HepG2 (cell line): ENCODE data around the gene CSK. TPM values are rescaled to one million over a fixed set of nuclear protein-coding genes. Genes with fewer than 3 reads are reported as not detected.

Source experiments
- ATAC-seq: fragments of 200-7000 bp; cut with Tn5 transposase; 3 replicates; pipeline ENCODE4 v1.9.1; 2020; ENCODE audit warnings: mild to moderate bottlenecking, moderate library complexity
- BruUV-seq: library from RNA; stranded (reverse); fragments of 400-500 nt; replicated peaks from 2 replicates; lab custom pipeline; 2021; lab: Mats Ljungman, UMichigan
- CTCF ChIA-PET: fragments of 300-600 bp; formaldehyde crosslinking; extraction: SDS; loops from one replicate; lab custom pipeline; 2021; ENCODE audit warnings: low total read pairs, inconsistent platforms, low intra/inter-chr PET ratio; lab: Yijun Ruan, JAX
- POLR2A ChIA-PET: fragments of 350-600 bp; sonication (Branson Sonifier 250); formaldehyde crosslinking; loops from one replicate; lab custom pipeline; 2020; ENCODE audit warnings: antibody characterized with exemption, inconsistent platforms; lab: Yijun Ruan, JAX
- DNase-seq: peaks from one replicate; pipeline ENCODE4 v3.0.0-alpha.2; 2015; ENCODE audit warnings: low spot score
- FAIRE-seq: peaks from 3 replicates; lab custom pipeline; 2011; peaks lifted over from hg19 to GRCh38; lab: Jason Lieb, UNC
- H2AFZ ChIP-seq: one replicate; pipeline ENCODE4 v1.6.1; 2011; ENCODE audit warnings: low read length, inconsistent platforms
- H3K27ac ChIP-seq: fragments of 300-600 bp; 3 replicates; pipeline ENCODE4 v1.8.0; 2011; ENCODE audit warnings: mixed run types, mild to moderate bottlenecking, mixed read lengths, low read length, inconsistent platforms; ENCODE audit not compliant: insufficient read depth; ENCODE audit errors: extremely low read length
- H3K27me3 ChIP-seq, 2 experiments: fragments of 200-600 bp in 1 of 2; 2 replicates in 1 of 2; 3 replicates in 1 of 2; pipeline versions ENCODE4 v1.6.0 to v1.8.0; 2011; ENCODE audit warnings: low read length in 2 of 2, mild to moderate bottlenecking in 2 of 2, moderate library complexity in 2 of 2, inconsistent platforms in 1 of 2; ENCODE audit not compliant: insufficient read depth in 2 of 2, control insufficient read depth in 1 of 2
- H3K36me3 ChIP-seq, 2 experiments: fragments of 200-600 bp in 1 of 2; replicated peaks in 1 of 2; 2 replicates in 1 of 2; 3 replicates in 1 of 2; pipeline versions ENCODE4 v1.5.1 to v1.8.0; 2011; ENCODE audit warnings: low read length in 2 of 2, inconsistent platforms in 1 of 2; ENCODE audit not compliant: insufficient read depth in 2 of 2, control insufficient read depth in 1 of 2
- H3K4me1 ChIP-seq: 2 replicates; pipeline ENCODE4 v1.5.1; 2012; ENCODE audit warnings: low read length, inconsistent platforms; ENCODE audit not compliant: insufficient read depth
- H3K4me2 ChIP-seq: 2 replicates; pipeline ENCODE4 v1.6.0; 2011; ENCODE audit warnings: low read depth, low read length, inconsistent platforms
- H3K4me3 ChIP-seq, 3 experiments: fragments of 200-600 bp in 1 of 3; sonication (generic), shearing (Covaris generic) in 1 of 3; replicated peaks in 1 of 3; 2 replicates each; pipeline ENCODE4 v1.5.1; 2011 to 2016; ENCODE audit warnings: low read length in 3 of 3, inconsistent platforms in 2 of 3, low read depth in 2 of 3, mild to moderate bottlenecking in 2 of 3, control low read depth in 1 of 3, mixed read lengths in 1 of 3; ENCODE audit not compliant: insufficient read depth in 1 of 3
- H3K79me2 ChIP-seq: one replicate; pipeline ENCODE4 v1.6.1; 2011; ENCODE audit warnings: low read length, inconsistent platforms; ENCODE audit not compliant: insufficient read depth
- H3K9ac ChIP-seq: 2 replicates; pipeline ENCODE4 v1.6.0; 2011; ENCODE audit warnings: mild to moderate bottlenecking, low read depth, low read length, inconsistent platforms; ENCODE audit not compliant: insufficient read depth
- H3K9me3 ChIP-seq: 2 replicates; pipeline ENCODE4 v1.5.1; 2012; ENCODE audit warnings: mild to moderate bottlenecking, low read length
- H4K20me1 ChIP-seq: 2 replicates; pipeline ENCODE4 v1.6.0; 2011; ENCODE audit warnings: inconsistent platforms, mild to moderate bottlenecking, low read length, moderate library complexity; ENCODE audit not compliant: insufficient read depth
- DNMT3B ChIP-seq: conservative IDR thresholded peaks from 2 replicates; pipeline ENCODE4 v1.6.1; 2016; ENCODE audit warnings: missing biosample characterization, control low read depth
- HDAC1 ChIP-seq: sonication (generic); formaldehyde crosslinking; IDR thresholded peaks from 2 replicates; pipeline ENCODE4 v1.5.1; 2020; ENCODE audit warnings: mild to moderate bottlenecking, missing genetic modification reagents
- IRF2 ChIP-seq: IDR thresholded peaks from 2 replicates; pipeline ENCODE4 v1.6.1; 2018; ENCODE audit warnings: missing genetic modification reagents, missing compliant biosample characterization
- MIER3 ChIP-seq: IDR thresholded peaks from 2 replicates; pipeline ENCODE4 v1.6.1; 2016; ENCODE audit warnings: missing compliant biosample characterization, borderline replicate concordance
- MTA1 ChIP-seq: sonication (generic); formaldehyde crosslinking; IDR thresholded peaks from 2 replicates; pipeline ENCODE4 v1.4.0; 2020; ENCODE audit warnings: missing genetic modification reagents, mild to moderate bottlenecking, borderline replicate concordance
- PLSCR1 ChIP-seq: sonication (generic); formaldehyde crosslinking; IDR thresholded peaks from 2 replicates; pipeline ENCODE4 v1.5.0; 2020; ENCODE audit warnings: missing genetic modification reagents, mild to moderate bottlenecking, borderline replicate concordance
- POLR2AphosphoS5 ChIP-seq: IDR thresholded peaks from 2 replicates; pipeline ENCODE4 v1.6.1; 2012; ENCODE audit warnings: low read depth, low read length
- SKI ChIP-seq: fragments of 450-650 bp; IDR thresholded peaks from one replicate; pipeline ENCODE4 v1.6.1; 2018; ENCODE audit warnings: mild to moderate bottlenecking; ENCODE audit not compliant: partially characterized antibody
- ZBTB25 ChIP-seq: IDR thresholded peaks from 2 replicates; pipeline ENCODE4 v1.6.1; 2018; ENCODE audit warnings: missing genetic modification reagents
- ZFP62 ChIP-seq: sonication (generic); formaldehyde crosslinking; IDR thresholded peaks from 2 replicates; pipeline ENCODE4 v1.4.0; 2020; ENCODE audit warnings: missing genetic modification reagents
- ZIK1 ChIP-seq: sonication (generic); formaldehyde crosslinking; IDR thresholded peaks from 2 replicates; pipeline ENCODE4 v1.5.0; 2020; ENCODE audit warnings: mild to moderate bottlenecking, low read depth, missing genetic modification reagents, borderline replicate concordance
- ZNF121 ChIP-seq: sonication (generic); formaldehyde crosslinking; IDR thresholded peaks from 2 replicates; pipeline ENCODE4 v1.5.0; 2020; ENCODE audit warnings: mild to moderate bottlenecking, missing genetic modification reagents
- ZNF232 ChIP-seq: sonication (generic); formaldehyde crosslinking; IDR thresholded peaks from 2 replicates; pipeline ENCODE4 v1.4.0; 2020; ENCODE audit warnings: missing genetic modification reagents, borderline replicate concordance
- ZNF709 ChIP-seq: sonication (generic); formaldehyde crosslinking; IDR thresholded peaks from 2 replicates; pipeline ENCODE4 v1.5.0; 2020; ENCODE audit warnings: mild to moderate bottlenecking, missing genetic modification reagents
- WGBS: methylation state at CpG from one replicate; pipeline ENCODE4 v1.1.6; 2017; ENCODE audit warnings: low lambda C conversion rate; 5-methylcytosine and 5-hydroxymethylcytosine counted together
- in situ Hi-C: cut with HindIII; loops from 2 replicates; pipeline ENCODE4 v1.10.0; 2017; ENCODE audit warnings: low pct_unique_long_range_greater_than_20kb; ENCODE audit not compliant: extremely low pct_ligation_motif_present
- intact Hi-C: fragments of 100-400 bp; cut with micrococcal nuclease; formaldehyde crosslinking; loops from one replicate; pipeline ENCODE4 v1.10.0; 2022; ENCODE audit not compliant: unreplicated experiment
- polyA plus RNA-seq, 8 experiments: library from polyadenylated mRNA; depleted of rRNA in 3 of 8; stranded (reverse) in 7 of 8; unstranded in 1 of 8; fragments of >200 nt; fragmentation: Illumina TruSeq in 4 of 8; extraction: Trizol in 4 of 8; gene quantifications; 2 replicates each; pipeline versions ENCODE4 v1.2.1 to v1.2.3, GENCODE V29; 2011 to 2016; ENCODE audit warnings: low read depth in 4 of 8, missing spikeins in 1 of 8, mixed read lengths in 1 of 8; ENCODE audit not compliant: insufficient read depth in 1 of 8
- total RNA-seq, 5 experiments: library from RNA; depleted of rRNA; stranded (reverse); fragments of >200 nt; fragmentation: Illumina TruSeq; extraction: Trizol; gene quantifications; 2 replicates each; pipeline ENCODE4 v1.2.3, GENCODE V29; 2016; ENCODE audit warnings: low read depth in 1 of 5

The CSK gene
- total and polyA plus RNA-seq, 2 of the 13 experiments (the other 11 are each of a cell fraction or from before 2014, with no cell fraction given): 12.5 to 21.3 TPM

GRCh38 chr15:74821091-74821789, 39.4 kb downstream of the CSK start:
- Histone ChIP-seq H3K79me2 (no peaks in the 10 kb centered on the region), H3K4me1 (peaks cover 36% of the 10 kb centered on the region), H3K36me3 (no peaks in the 10 kb centered on the region), H3K9ac (no peak overlapping the region), H3K4me2 (no peak overlapping the region), H3K4me3 (no peak overlapping the region), H2AFZ (no peak overlapping the region), H4K20me1 (no peaks in the 10 kb centered on the region; the same call in 1 of the 2 replicates), H3K27ac (no peak overlapping the region), H3K9me3 (no peaks in the 10 kb centered on the region), H3K27me3 (peaks cover 1 to 25% of the 10 kb centered on the region in 2 experiments; a peak in 3 of 5 replicates)
- 49% methylated on average over 3 of the region's 11 CpGs for WGBS
- intact Hi-C loops: no loop called here
- ChIA-PET POLR2A (no interaction called here), CTCF (no interaction called here)
- no TSS peak for BruUV-seq
- ATAC-seq (no peak), FAIRE-seq (no peak), DNase-seq (no peak)
- in situ Hi-C loops: no loop called here
- TF ChIP-seq ZIK1 (no peak), SKI (no peak), DNMT3B (CRISPR knock-in tag) (no peak), ZNF121 (CRISPR knock-in tag) (no peak), HDAC1 (CRISPR knock-in tag) (no peak), ZBTB25 (CRISPR knock-in tag) (no peak), IRF2 (no peak), ZNF709 (no peak), POLR2AphosphoS5 (no peak), MTA1 (CRISPR knock-in tag) (no peak), MIER3 (CRISPR knock-in tag) (no peak), ZFP62 (CRISPR knock-in tag) (no peak), ZNF232 (CRISPR knock-in tag) (no peak), PLSCR1 (CRISPR knock-in tag) (no peak)
